Neural progenitor cell (in vitro differentiated cells): ENCODE results near the gene CAPN11. TPM values are rescaled to one million over a fixed set of nuclear protein-coding genes. Genes with fewer than 3 reads are reported as not detected.

ENCODE experiments used
- DNase-seq: peaks from one replicate; pipeline ENCODE4 v3.0.0-alpha.2; 2016; ENCODE audit warnings: low spot score
- H2AFZ ChIP-seq: fragments of 200-600 bp; sonication (generic); replicated peaks from 2 replicates; pipeline ENCODE4 v1.6.1; 2016; ENCODE audit warnings: antibody characterized with exemption
- H3F3A ChIP-seq: fragments of 200-600 bp; sonication (generic); 2 replicates; pipeline ENCODE4 v1.6.1; 2016; ENCODE audit warnings: antibody characterized with exemption, low read depth
- H3K27ac ChIP-seq: fragments of 200-600 bp; sonication (generic); 2 replicates; pipeline ENCODE4 v1.5.1; 2016; ENCODE audit warnings: mild to moderate bottlenecking
- H3K27me3 ChIP-seq: fragments of 200-600 bp; sonication (generic); 2 replicates; pipeline ENCODE4 v1.6.1; 2016; ENCODE audit warnings: mild to moderate bottlenecking, moderate library complexity
- H3K36me3 ChIP-seq: fragments of 200-600 bp; sonication (generic); 2 replicates; pipeline ENCODE4 v1.5.1; 2016
- H3K4me1 ChIP-seq: fragments of 200-600 bp; sonication (generic); 2 replicates; pipeline ENCODE4 v1.6.1; 2016; ENCODE audit warnings: mixed run types
- H3K4me2 ChIP-seq: fragments of 200-600 bp; sonication (generic); 2 replicates; pipeline ENCODE4 v1.6.1; 2016
- H3K4me3 ChIP-seq: fragments of 200-600 bp; sonication (generic); 2 replicates; pipeline ENCODE4 v1.5.1; 2016
- H3K79me2 ChIP-seq: fragments of 200-600 bp; sonication (generic); 2 replicates; pipeline ENCODE4 v1.6.1; 2016; ENCODE audit warnings: low read depth
- H3K9ac ChIP-seq: fragments of 200-600 bp; sonication (generic); 2 replicates; pipeline ENCODE4 v1.6.1; 2016
- H3K9me3 ChIP-seq: fragments of 200-600 bp; sonication (generic); 2 replicates; pipeline ENCODE4 v1.5.1; 2016; ENCODE audit warnings: low read depth
- H4K20me1 ChIP-seq: fragments of 200-600 bp; sonication (generic); 2 replicates; pipeline ENCODE4 v1.6.1; 2016; ENCODE audit warnings: low read depth
- H3K27ac Mint-ChIP-seq: 3 replicates; pipeline ENCODE4 v1.8.0; 2021; ENCODE audit warnings: mixed read lengths
- H3K27me3 Mint-ChIP-seq: 2 replicates; pipeline ENCODE4 v1.8.0; 2022; ENCODE audit warnings: low read depth, mild to moderate bottlenecking, inconsistent platforms, moderate library complexity, mixed read lengths; ENCODE audit not compliant: insufficient read depth
- H3K36me3 Mint-ChIP-seq: 3 replicates; pipeline ENCODE4 v1.8.0; 2021; ENCODE audit warnings: mixed read lengths
- H3K4me1 Mint-ChIP-seq: 3 replicates; pipeline ENCODE4 v1.8.0; 2021; ENCODE audit warnings: mixed read lengths
- H3K4me3 Mint-ChIP-seq: 3 replicates; pipeline ENCODE4 v1.8.0; 2021; ENCODE audit warnings: mild to moderate bottlenecking, moderate library complexity, mixed read lengths
- H3K9me3 Mint-ChIP-seq: 3 replicates; pipeline ENCODE4 v1.8.0; 2020; ENCODE audit warnings: mixed read lengths
- CTCF ChIP-seq: fragments of 200-600 bp; sonication (generic); IDR thresholded peaks from 2 replicates; pipeline ENCODE4 v1.5.1; 2017; ENCODE audit warnings: antibody characterized with exemption, mild to moderate bottlenecking
- EZH2 ChIP-seq: fragments of 200-600 bp; sonication (generic); IDR thresholded peaks from 2 replicates; pipeline ENCODE4 v1.6.1; 2017; ENCODE audit warnings: antibody characterized with exemption, mild to moderate bottlenecking, moderate library complexity
- EZH2phosphoT487 ChIP-seq: fragments of 200-600 bp; sonication (generic); IDR thresholded peaks from 2 replicates; pipeline ENCODE4 v1.6.1; 2017; ENCODE audit warnings: antibody characterized with exemption
- total RNA-seq: library from RNA; depleted of rRNA; stranded (reverse); fragments of >200 nt; gene quantifications from 2 replicates; pipeline ENCODE4 v1.2.3, GENCODE V29; 2015; ENCODE audit warnings: low replicate concordance

CAPN11 gene
- total RNA-seq, 1 donor from 2014 or later = 0.49 TPM

DNA sequence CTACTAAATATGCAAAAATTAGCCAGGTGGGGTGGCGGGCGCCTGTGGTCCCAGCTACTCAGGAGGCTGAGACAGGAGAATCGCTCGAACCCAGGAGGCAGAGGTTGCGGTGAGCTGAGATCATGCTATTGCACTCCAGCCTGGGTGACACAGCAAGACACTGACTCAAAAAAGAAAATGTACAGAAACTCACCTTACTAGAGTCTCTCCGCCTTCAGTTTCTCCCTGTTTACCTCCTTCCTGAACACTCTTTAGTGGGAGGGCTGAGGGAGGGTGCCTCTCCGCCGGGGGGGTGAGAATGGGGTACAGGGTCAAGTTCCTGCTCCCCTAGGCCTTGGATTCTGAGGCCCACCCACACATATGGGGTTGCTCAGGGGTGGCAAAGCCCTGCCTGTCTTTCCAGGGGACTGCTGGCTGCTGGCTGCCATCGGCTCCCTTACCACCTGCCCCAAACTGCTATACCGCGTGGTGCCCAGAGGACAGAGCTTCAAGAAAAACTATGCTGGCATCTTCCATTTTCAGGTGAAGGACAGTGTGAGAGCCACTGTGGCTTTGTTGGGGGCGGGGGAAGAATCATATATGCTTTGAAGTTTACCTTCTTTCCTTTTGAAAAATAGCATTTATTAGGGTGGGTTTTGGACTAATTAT lies 13.4 kb downstream of the CAPN11 start:
- H3K4me3 Mint-ChIP-seq = no peak overlapping the region
- no peaks in the 10 kb centered on the region for H3F3A ChIP-seq
- no peak overlapping the region for H3K4me3 ChIP-seq
- H3K36me3 Mint-ChIP-seq = no peaks in the 10 kb centered on the region
- no peaks in the 10 kb centered on the region for H3K9me3 ChIP-seq
- H3K27ac Mint-ChIP-seq = no peak overlapping the region
- H3K27me3 ChIP-seq = no peaks in the 10 kb centered on the region
- H4K20me1 ChIP-seq = no peaks in the 10 kb centered on the region
- no peaks in the 10 kb centered on the region for H3K36me3 ChIP-seq
- H3K4me1 ChIP-seq = peaks cover under 1% of the 10 kb centered on the region
- H3K27me3 Mint-ChIP-seq = peaks cover 7% of the 10 kb centered on the region
- H3K9me3 Mint-ChIP-seq = no peaks in the 10 kb centered on the region
- no peaks in the 10 kb centered on the region for H3K79me2 ChIP-seq
- peaks cover 8% of the 10 kb centered on the region for H3K4me1 Mint-ChIP-seq
- H2AFZ ChIP-seq = no peak overlapping the region
- H3K9ac ChIP-seq = no peak overlapping the region
- no peak overlapping the region for H3K27ac ChIP-seq
- no peak overlapping the region for H3K4me2 ChIP-seq
- TF ChIP-seq EZH2 (no peak), EZH2phosphoT487 (no peak), CTCF (no peak)
- no peak for DNase-seq

DNA sequence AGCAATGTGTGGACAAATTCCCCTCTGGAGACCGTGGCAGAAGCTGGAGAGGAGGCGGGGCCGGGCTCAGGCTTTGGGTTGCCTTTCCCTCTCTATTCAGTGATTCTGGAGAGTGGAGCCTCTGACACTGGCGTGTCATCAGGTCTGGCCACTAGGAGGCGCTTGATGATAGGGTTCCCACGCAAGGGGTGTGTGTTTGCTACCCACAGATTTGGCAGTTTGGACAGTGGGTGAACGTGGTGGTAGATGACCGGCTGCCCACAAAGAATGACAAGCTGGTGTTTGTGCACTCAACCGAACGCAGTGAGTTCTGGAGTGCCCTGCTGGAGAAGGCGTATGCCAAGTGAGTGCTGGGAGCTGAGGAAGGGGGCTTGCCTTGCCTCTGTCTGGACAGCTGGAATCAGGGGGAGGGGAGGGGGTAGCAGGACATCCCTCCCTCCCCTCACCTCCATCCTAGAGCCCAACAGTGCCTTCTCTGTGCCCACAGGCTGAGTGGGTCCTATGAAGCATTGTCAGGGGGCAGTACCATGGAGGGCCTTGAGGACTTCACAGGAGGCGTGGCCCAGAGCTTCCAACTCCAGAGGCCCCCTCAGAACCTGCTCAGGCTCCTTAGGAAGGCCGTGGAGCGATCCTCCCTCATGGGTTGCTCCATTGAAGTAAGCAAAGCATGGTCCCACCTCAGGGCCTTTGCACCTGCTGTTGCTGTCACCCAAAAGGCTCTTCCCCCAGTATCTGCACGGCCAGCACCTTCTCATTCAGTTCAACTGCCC lies 14.3 kb downstream of the CAPN11 start:
- H2AFZ ChIP-seq = no peak overlapping the region
- no peaks in the 10 kb centered on the region for H3K4me1 ChIP-seq
- H3K4me3 Mint-ChIP-seq = peak overlapping the region; percentile 76
- H3K27ac ChIP-seq = no peak overlapping the region
- no peaks in the 10 kb centered on the region for H3K27me3 ChIP-seq
- no peaks in the 10 kb centered on the region for H3K36me3 ChIP-seq
- peaks cover 9% of the 10 kb centered on the region for H3K4me1 Mint-ChIP-seq
- peaks cover 11% of the 10 kb centered on the region for H3K27me3 Mint-ChIP-seq
- H3F3A ChIP-seq = no peaks in the 10 kb centered on the region
- no peaks in the 10 kb centered on the region for H3K9me3 ChIP-seq
- H3K4me2 ChIP-seq = no peak overlapping the region
- no peaks in the 10 kb centered on the region for H3K9me3 Mint-ChIP-seq
- H3K27ac Mint-ChIP-seq = peak overlapping the region; percentile 75
- peak; percentile 95 for TF ChIP-seq CTCF
- no peak for TF ChIP-seq EZH2phosphoT487
- peak; percentile 88 for DNase-seq
- no peak overlapping the region for H3K4me3 ChIP-seq
- no peak overlapping the region for H3K9ac ChIP-seq
- no peaks in the 10 kb centered on the region for H4K20me1 ChIP-seq
- no peaks in the 10 kb centered on the region for H3K79me2 ChIP-seq
- no peaks in the 10 kb centered on the region for H3K36me3 Mint-ChIP-seq

GRCh38 chr6:44176130-44176761 lies 17.6 kb downstream of the CAPN11 start:
- Histone ChIP-seq H4K20me1 (no peaks in the 10 kb centered on the region), H3F3A (peaks cover 3% of the 10 kb centered on the region), H3K4me1 (no peaks in the 10 kb centered on the region), H2AFZ (no peak overlapping the region), H3K9ac (no peak overlapping the region), H3K27ac (no peak overlapping the region), H3K27me3 (no peaks in the 10 kb centered on the region), H3K9me3 (no peaks in the 10 kb centered on the region), H3K36me3 (no peaks in the 10 kb centered on the region), H3K4me2 (no peak overlapping the region), H3K79me2 (no peaks in the 10 kb centered on the region), H3K4me3 (no peak overlapping the region)
- peaks cover 15% of the 10 kb centered on the region for H3K27me3 Mint-ChIP-seq
- no peak for DNase-seq
- H3K4me3 Mint-ChIP-seq = no peak overlapping the region
- TF ChIP-seq EZH2phosphoT487 = no peak
- TF ChIP-seq CTCF = no peak
- no peak for TF ChIP-seq EZH2
- H3K4me1 Mint-ChIP-seq = peaks cover 13% of the 10 kb centered on the region
- H3K36me3 Mint-ChIP-seq = no peaks in the 10 kb centered on the region
- H3K27ac Mint-ChIP-seq = no peak overlapping the region
- no peaks in the 10 kb centered on the region for H3K9me3 Mint-ChIP-seq
